Brain microvascular endothelial cell (primary cell): ENCODE data around the gene TLK1.

ENCODE experiments used
- DNase-seq: peaks from one replicate; pipeline ENCODE4 v3.0.0-alpha.2; 2020
- H3K27ac ChIP-seq: fragments of 250-450 bp; sonication (Bioruptor Pico); 2 replicates; pipeline ENCODE4 v1.5.1; 2020; ENCODE audit warnings: mild to moderate bottlenecking, moderate library complexity
- H3K27me3 ChIP-seq: fragments of 250-450 bp; sonication (Bioruptor Pico); replicated peaks from 2 replicates; pipeline ENCODE4 v1.5.1; 2020; ENCODE audit warnings: mild to moderate bottlenecking
- H3K36me3 ChIP-seq: fragments of 250-450 bp; sonication (Bioruptor Pico); replicated peaks from 2 replicates; pipeline ENCODE4 v1.5.1; 2020; ENCODE audit warnings: mild to moderate bottlenecking
- H3K4me3 ChIP-seq: 2 replicates; pipeline ENCODE4 v1.5.1; 2011; ENCODE audit warnings: low read depth, mild to moderate bottlenecking, control low read depth, low read length, moderate library complexity
- CTCF ChIP-seq: IDR thresholded peaks from 2 replicates; pipeline ENCODE4 v1.5.1; 2011; ENCODE audit warnings: low read depth, mild to moderate bottlenecking, moderate library complexity, low read length, control low read depth, inconsistent platforms; ENCODE audit errors: missing control alignments
- in situ Hi-C: cut with HindIII; loops from 2 replicates; pipeline ENCODE4 v1.10.0; 2017; ENCODE audit warnings: low sequenced_read_pairs, low pct_ligation_motif_present

The TLK1 gene

GRCh38 chr2:170969030-170969429, 191.7 kb downstream of the TLK1 start:
- Histone ChIP-seq H3K36me3 (peaks cover 46% of the 10 kb centered on the region), H3K27me3 (no peaks in the 10 kb centered on the region), H3K4me3 (no peak overlapping the region), H3K27ac (no peak overlapping the region)
- DNase-seq: no peak
- TF ChIP-seq CTCF: no peak
- in situ Hi-C loops: loop anchor here (25.0 kb wide), 1 partner anchor 193 kb away; the partner anchor contains the start of gene TLK1

DNA sequence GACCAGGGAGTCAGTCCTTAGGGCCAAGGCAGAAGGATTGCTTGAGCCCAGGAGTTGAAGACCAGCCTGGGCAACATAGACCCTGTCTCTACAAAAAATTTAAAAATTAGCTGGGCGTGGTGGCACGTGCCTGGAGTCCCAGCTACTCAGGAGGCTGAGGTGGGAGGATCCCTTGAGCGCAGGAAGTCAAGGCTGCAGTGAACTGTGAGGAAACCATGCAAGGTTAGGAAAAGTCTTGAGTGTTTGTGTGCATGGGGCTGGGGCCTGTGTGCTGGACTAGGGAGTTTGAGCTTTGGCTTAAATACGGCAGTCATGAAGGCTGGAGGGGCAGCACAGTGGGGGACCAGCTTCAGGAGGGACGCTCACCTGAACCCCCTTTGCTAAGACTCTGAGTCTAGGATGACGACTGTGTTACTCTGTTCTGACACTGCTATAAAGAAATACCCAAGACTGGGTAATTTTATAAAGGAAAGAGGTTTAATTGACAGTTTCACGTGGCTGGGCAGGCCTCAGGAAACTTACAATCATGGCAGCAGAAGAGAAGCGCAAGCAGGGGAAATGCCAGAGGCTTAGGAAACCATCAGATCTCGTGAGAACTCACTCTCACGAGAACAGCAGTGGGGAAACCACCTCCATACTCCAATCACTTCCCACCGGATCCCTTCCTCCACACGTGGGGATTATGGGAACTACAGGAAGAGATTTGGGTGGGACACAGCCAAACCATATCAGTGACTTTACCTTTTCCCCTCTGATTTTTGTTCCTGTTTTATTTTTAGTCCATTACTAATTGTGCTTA, 192.3 kb downstream of the TLK1 start:
- Histone ChIP-seq H3K4me3 (no peak overlapping the region), H3K27ac (no peak overlapping the region), H3K36me3 (peaks cover 52% of the 10 kb centered on the region), H3K27me3 (no peaks in the 10 kb centered on the region)
- in situ Hi-C loops: loop anchor here (25.0 kb wide), 1 partner anchor 194 kb away; the partner anchor contains the start of gene TLK1
- no peak for TF ChIP-seq CTCF
- DNase-seq: no peak

DNA sequence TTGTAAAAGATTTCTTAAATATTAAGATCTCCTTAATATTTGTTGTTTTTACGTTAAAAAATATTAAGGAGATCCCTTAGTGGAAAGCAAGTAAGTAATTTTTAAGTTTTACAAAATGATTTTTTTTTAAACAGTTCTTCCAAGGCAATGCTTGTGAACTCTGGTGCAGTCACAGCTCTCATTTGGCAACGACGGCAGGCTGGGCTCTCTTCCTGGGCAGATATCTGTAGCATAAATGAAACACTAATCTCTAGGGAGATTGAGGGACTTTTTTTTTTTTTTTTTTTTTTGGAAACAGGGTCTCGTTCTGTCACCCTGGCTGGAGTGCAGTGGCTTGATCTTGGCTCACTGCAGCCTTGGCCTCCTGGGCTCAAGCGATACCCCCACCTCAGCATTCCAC, 193.1 kb downstream of the TLK1 start:
- Histone ChIP-seq H3K4me3 (no peak overlapping the region), H3K36me3 (peaks cover 58% of the 10 kb centered on the region), H3K27ac (no peak overlapping the region), H3K27me3 (no peaks in the 10 kb centered on the region)
- TF ChIP-seq CTCF: no peak
- no peak for DNase-seq
- in situ Hi-C loops: loop anchor here (25.0 kb wide), 1 partner anchor 195 kb away; the partner anchor contains the start of gene TLK1

GRCh38 chr2:170966648-170967396, 193.9 kb downstream of the TLK1 start:
- DNase-seq: no peak
- Histone ChIP-seq H3K4me3 (no peak overlapping the region), H3K36me3 (peaks cover 65% of the 10 kb centered on the region), H3K27ac (no peak overlapping the region), H3K27me3 (no peaks in the 10 kb centered on the region)
- in situ Hi-C loops: loop anchor here (25.0 kb wide), 1 partner anchor 195 kb away; the partner anchor contains the start of gene TLK1
- TF ChIP-seq CTCF: peak; percentile 33

DNA sequence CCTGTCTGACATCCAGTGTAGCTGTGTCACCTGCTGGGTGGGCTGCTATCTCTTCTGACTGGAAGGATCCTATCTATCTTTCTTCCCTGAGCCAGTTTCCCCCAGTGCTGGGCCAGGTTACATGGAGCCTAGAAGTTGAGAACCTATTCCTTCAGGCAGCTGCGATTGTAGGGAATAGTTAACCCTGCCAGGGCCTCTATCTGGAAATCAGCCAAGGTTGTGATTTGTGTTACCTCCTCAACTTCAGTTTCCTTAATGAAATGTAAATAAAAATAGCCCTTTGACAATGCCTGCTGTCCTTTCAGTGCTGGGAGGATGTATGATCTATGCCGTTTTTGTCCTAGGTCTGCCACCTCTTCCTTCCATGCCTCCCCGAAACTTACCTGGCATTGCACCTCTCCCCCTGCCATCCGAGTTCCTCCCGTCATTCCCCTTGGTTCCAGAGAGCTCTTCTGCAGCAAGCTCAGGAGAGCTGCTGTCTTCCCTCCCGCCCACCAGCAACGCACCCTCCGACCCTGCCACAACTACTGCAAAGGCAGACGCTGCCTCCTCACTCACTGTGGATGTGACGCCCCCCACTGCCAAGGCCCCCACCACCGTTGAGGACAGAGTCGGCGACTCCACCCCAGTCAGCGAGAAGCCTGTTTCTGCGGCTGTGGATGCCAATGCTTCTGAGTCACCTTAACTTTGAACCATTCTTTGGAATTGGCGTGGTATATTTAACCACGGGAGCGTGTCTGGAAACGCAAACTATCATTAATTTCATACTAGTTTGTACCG, 195.1 kb downstream of the TLK1 start:
- no peak overlapping the region for H3K4me3 ChIP-seq
- in situ Hi-C loops: loop anchor here (25.0 kb wide), 1 partner anchor 197 kb away; the partner anchor contains the start of gene TLK1
- peak; percentile 43 for DNase-seq
- TF ChIP-seq CTCF: no peak
- H3K27me3 ChIP-seq: no peaks in the 10 kb centered on the region
- peaks cover 76% of the 10 kb centered on the region for H3K36me3 ChIP-seq
- H3K27ac ChIP-seq: no peak overlapping the region
